Measurements from ENCODE around the gene PLA2G4E.
A peak's percentile ranks its signal among the peaks of the same experiment; 100 is the strongest.

PLA2G4E gene

DNA sequence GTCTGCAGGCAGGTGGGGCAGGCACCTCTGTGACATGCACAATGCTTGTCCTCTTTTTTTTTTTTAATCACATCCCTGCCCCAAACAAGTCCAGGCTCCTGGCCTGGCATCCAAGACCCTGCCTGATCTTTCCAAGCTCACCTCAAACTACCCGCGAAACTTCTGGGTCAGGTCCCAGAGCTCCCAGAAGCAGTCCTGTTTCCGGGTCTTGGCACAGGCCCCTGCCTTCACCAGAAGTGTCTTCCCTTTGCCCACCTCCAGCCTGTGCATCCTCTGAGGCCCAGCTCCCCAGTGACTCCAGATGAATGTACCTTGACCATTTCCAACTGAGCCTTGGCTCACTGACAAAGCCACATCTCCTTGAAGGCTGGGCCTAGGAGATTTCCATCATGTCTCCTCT lies 23.0 kb downstream of the PLA2G4E start:
- in situ Hi-C loops (cut with MboI; ENCODE audit: low pct_unique_long_range_greater_than_20kb, low sequenced_read_pairs): no loop called here
- DNase-seq: no peak

- no peak for DNase-seq
- in situ Hi-C loops (cut with MboI; ENCODE audit: low pct_unique_long_range_greater_than_20kb, low sequenced_read_pairs): no loop called here
These were observed 23.8 kb downstream of the PLA2G4E start for GRCh38 chr15:41996921-41997592.

- in situ Hi-C loops (cut with MboI; ENCODE audit: low pct_unique_long_range_greater_than_20kb, low sequenced_read_pairs): no loop called here
- no peak for DNase-seq
These were observed 24.5 kb downstream of the PLA2G4E start for GRCh38 chr15:41996376-41996775.

GRCh38 chr15:41995476-41995855 lies 25.4 kb downstream of the PLA2G4E start:
- in situ Hi-C loops (cut with MboI; ENCODE audit: low pct_unique_long_range_greater_than_20kb, low sequenced_read_pairs): no loop called here
- DNase-seq: no peak

GRCh38 chr15:41994772-41995475 lies 25.9 kb downstream of the PLA2G4E start:
- no peak for DNase-seq
- in situ Hi-C loops (cut with MboI; ENCODE audit: low pct_unique_long_range_greater_than_20kb, low sequenced_read_pairs): no loop called here

- no peak for DNase-seq
- in situ Hi-C loops (cut with MboI; ENCODE audit: low pct_unique_long_range_greater_than_20kb, low sequenced_read_pairs): no loop called here
These were observed 26.6 kb downstream of the PLA2G4E start for GRCh38 chr15:41994171-41994650.

GRCh38 chr15:41993472-41994170 lies 27.2 kb downstream of the PLA2G4E start:
- in situ Hi-C loops (cut with MboI; ENCODE audit: low pct_unique_long_range_greater_than_20kb, low sequenced_read_pairs): no loop called here
- no peak for DNase-seq

DNA sequence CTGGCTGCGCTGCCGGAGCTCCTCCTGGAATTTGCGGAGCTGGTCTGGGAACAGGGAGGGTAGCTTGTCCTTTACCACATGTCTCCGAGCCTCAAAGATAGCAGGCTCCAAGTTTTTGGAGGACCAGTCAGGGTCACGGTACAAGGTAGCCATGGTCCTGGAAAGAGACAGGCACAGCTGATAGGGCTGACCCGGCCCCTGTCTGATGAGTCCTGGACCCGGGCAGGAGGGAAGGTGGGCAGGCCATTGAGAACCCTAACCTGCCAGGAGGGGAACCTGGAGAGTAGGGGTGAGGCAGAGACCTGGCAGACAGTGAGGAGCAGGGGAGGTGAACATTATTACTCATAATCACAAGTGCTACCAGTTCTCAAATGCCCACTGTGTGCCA lies 28.0 kb downstream of the PLA2G4E start:
- in situ Hi-C loops (cut with MboI; ENCODE audit: low pct_unique_long_range_greater_than_20kb, low sequenced_read_pairs): no loop called here
- DNase-seq: no peak

GRCh38 chr15:41992151-41992802 lies 28.6 kb downstream of the PLA2G4E start:
- no peak for DNase-seq
- in situ Hi-C loops (cut with MboI; ENCODE audit: low pct_unique_long_range_greater_than_20kb, low sequenced_read_pairs): no loop called here

DNA sequence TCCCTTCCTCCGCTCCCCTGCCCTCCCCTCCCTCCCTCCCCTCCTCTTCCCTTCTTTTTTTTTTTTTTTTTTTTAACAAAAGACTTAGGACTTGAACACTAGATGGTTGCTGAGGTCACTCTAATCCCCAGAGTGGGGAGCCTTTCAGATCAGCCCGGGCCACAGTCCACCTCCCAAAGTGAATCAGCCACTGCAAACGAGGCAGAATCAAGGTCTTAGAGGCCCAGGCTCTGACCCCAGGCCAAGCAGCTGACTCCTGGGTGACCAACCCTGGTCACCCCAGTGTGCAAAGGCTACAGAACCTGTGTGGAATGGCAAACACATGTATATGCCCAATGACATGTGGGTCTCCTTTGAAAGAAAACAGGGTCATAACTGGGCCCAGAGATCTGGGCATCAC lies 30.2 kb downstream of the PLA2G4E start:
- in situ Hi-C loops (cut with MboI; ENCODE audit: low pct_unique_long_range_greater_than_20kb, low sequenced_read_pairs): no loop called here

GRCh38 chr15:41990243-41990605 lies 30.6 kb downstream of the PLA2G4E start:
- DNase-seq: no peak
- in situ Hi-C loops (cut with MboI; ENCODE audit: low pct_unique_long_range_greater_than_20kb, low sequenced_read_pairs): no loop called here

More for the DNA sequence above, 30.2 kb downstream of the PLA2G4E start:
- DNase-seq: no peak

DNA sequence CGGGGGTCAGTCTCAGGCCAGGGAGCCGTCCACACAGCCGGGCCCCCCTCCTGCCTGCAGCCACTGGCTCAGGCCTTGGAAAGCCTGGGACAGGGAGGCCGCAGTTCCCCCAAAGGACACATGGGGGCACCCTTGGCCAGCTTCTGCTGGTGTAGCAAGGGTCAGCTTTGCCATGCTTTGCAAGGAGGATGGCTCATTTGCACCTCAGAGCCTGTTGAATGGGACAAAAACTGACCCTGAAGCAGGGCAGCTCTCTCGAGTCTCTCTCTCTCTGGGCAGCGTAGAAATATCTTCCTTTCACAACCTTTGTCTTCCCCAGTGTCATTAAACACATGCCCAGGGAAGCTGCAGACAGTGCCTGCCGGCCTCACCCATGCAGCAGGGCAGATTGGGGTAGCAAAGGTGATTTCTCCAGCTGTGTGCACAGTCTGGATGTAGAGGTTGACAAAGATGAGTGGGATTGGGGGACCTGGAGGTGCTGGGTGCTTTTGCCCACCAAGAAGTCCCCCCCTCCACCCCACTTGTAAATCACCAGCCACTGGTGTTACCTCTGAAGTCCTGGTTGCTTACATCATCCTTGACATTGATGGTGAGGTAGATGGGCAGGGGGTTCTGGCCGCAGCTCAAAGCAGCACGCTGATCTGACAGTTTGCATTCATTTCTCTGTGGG lies 31.1 kb downstream of the PLA2G4E start:
- in situ Hi-C loops (cut with MboI; ENCODE audit: low pct_unique_long_range_greater_than_20kb, low sequenced_read_pairs): no loop called here
- peak; percentile 78 for DNase-seq

- no peak for DNase-seq
- in situ Hi-C loops (cut with MboI; ENCODE audit: low pct_unique_long_range_greater_than_20kb, low sequenced_read_pairs): no loop called here
These were observed 31.8 kb downstream of the PLA2G4E start for GRCh38 chr15:41988896-41989572.

- no peak for DNase-seq
- in situ Hi-C loops (cut with MboI; ENCODE audit: low pct_unique_long_range_greater_than_20kb, low sequenced_read_pairs): no loop called here
These were observed 32.9 kb downstream of the PLA2G4E start for GRCh38 chr15:41987925-41988275.

DNA sequence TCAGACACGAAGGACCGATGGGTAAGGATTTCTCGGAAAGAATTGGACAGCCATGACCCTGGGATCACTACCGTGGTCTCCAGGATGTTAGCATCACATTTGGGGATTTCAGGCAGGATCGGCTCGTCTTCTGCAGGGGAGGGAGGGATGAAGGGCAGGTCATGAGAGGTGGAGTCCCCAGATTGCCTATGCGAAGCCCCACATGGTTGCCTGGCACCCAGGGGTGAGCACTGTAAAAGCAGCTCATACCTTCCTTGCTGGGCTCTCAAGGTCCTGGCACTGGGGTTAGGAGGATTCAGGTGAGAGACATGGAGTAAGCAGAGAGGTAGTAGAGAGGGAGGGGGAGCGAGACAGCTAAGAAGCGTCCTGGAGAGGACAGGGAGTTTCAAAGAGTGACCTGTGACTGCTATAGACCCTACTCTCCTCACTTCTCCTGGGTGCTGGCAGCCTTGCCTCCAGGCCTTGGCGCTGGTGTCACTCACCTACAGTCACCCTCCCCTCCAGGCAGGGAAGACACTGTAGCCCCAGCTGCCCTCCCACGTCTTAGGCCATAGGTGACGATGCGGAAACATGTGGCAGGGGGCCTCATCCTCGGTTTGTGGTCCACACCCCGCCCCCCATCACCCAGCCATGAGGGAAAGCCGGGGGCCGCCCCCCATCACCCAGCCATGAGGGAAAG lies 33.5 kb downstream of the PLA2G4E start:
- no peak for DNase-seq
- in situ Hi-C loops (cut with MboI; ENCODE audit: low pct_unique_long_range_greater_than_20kb, low sequenced_read_pairs): no loop called here

DNA sequence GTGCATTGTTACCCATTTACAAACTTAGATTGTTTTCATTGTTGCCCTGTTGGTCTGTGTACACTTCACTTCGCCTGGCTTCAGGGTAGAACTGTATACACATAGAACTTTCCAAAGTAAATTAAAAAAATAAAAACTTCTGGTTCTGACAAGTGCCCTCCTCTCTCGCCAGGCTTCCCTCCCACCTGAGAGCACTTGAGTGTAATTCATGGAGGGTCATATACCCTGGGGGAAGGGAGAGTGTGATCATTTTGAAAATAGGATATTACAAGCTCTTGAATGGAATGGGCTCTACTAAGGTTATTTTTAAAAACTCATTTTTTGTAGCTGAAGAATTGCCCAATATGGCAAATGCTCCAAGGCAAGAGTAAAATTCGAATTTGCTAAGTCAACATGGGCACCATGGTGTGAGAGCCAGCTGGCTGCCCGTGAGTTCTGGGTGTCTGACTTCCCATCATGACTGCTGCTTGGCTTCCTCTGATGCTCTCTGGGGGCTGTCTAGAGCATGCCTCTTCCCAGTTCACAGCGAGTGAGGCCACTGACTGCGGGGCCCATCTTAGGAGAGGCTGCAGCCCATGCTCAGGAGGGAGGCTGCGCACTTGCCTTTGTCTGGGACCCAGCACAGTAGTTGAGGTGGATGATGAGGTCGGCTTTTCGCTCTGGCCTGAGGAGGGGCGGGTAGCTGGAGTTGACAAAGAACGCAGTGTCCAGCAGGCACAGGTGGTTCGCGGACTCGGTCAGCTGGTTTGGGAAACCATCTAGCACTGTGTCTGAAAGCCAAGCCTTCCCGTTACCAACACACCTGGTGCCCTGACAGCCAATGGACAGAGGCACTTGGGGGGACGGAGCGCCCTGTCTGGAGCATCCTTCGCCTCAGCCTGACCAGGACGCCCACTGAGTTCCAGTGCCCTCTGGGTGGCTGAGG lies 35.3 kb downstream of the PLA2G4E start:
- no peak for DNase-seq
- in situ Hi-C loops (cut with MboI; ENCODE audit: low pct_unique_long_range_greater_than_20kb, low sequenced_read_pairs): no loop called here

- in situ Hi-C loops (cut with MboI; ENCODE audit: low pct_unique_long_range_greater_than_20kb, low sequenced_read_pairs): no loop called here
- DNase-seq: no peak
These were observed 36.2 kb downstream of the PLA2G4E start for GRCh38 chr15:41984622-41985021.
